ENCODE measurements around the gene SNRPB.

GRCh38 chr20:2516399-2516798 is 45.8 kb upstream of the SNRPB start:
- TF ChIP-seq EP300 (IDR thresholded peaks at IDR 0.05) (no peak), POLR2AphosphoS5 (IDR thresholded peaks at IDR 0.05) (no peak), CTCF (IDR thresholded peaks at IDR 0.05) (no peak)
